ENCODE data around the gene CORO2B.

The CORO2B gene

GRCh38 chr15:68574629-68575028 lies 4.2 kb upstream of the CORO2B start:
- DNase-seq, result no peak

DNA sequence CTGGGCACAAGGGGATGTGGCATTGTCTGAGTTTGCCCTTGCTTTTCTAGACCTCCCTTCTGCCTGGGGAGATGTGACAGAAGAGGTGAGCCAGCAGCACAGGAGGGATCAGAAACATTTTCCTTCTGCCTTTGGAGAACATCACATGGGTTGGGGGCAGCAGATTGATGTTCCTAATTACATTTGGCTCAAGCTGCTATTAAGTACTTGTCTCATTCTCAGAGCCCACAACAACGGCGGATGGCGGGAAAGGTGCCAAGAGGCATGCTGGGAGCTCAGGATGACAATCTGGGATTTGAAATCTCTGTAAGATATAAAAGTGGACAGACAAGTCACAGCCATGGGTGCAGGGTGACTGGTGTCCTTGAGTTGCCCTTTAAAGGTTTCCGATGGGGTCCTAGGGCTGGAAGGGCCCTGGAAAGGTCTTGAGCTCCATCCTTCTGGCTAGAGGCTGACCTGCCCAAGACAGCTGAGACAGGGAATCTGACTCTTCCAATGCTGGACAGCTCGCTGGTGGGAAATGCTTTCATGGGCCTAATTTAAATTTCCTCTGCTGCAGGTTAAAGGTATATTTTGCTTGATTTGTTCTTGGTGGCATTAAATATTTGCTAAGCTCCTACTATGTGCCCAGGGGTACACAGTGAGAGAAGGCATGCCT lies 2.4 kb upstream of the CORO2B start:
- DNase-seq, result no peak

DNA sequence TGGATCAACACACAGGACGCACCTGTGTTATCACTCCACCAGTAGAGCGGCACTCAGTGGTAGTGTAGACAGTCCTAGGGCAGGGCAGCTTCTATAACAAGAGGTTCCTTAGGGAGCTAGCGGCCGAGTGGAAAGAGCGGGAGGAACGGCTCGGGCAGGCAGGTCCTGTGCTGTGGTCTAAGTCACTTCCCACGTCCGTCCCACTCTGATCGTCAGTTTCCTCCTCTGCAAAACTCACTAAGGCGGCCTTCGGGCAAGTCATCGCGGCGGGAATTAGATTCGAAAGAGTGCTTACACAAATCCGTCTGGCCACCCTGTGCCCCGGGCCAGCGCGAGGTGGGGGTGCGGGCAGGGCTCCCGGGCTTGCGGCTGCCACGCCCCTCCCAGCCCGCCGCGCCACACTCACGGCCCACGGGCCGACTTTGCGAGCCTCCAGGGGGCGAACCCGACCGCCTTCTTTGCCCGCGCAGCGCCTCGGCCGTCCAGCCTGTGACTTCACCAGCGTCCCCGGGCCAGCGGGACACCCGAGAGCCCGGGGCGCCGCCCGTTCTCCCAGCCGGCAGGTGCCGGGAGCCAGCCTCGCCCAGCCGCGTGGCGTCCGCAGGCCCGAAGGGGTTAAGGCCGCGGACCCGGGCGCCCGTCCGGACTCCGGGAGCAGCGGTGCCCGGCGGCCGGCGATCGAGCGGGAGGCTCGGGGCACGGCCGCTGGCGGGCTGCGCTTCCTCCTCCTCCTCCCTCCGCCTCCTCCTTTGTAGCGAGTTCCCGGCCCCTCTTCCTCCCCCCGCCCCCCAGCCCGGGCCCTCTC lies 416 bp upstream of the CORO2B start:
- DNase-seq, result no peak

GRCh38 chr15:68580026-68580882 lies 1.5 kb downstream of the CORO2B start:
- DNase-seq, result no peak

- no peak for DNase-seq
These were observed 2.0 kb downstream of the CORO2B start for GRCh38 chr15:68580883-68581155.

DNA sequence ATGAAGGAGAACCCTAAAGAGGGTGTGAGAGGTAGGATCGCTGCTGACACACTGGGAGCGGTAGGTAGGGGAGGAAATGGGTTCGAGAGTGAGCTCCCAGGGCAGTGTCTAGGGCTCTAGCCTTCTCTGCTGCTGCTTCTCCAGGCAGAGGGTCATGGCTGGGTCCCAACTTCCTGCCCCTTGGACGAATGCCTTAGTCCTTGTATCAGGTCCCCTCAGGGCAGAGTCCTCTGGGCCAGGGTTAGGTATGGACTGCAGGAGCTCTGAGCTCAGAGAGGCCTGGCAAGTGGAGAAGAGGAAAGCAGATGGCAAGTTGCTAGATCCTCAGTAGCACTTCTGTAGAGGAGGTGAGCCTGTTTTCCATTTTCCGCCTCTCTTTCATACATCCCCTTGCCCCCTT lies 2.9 kb downstream of the CORO2B start:
- no peak for DNase-seq

DNA sequence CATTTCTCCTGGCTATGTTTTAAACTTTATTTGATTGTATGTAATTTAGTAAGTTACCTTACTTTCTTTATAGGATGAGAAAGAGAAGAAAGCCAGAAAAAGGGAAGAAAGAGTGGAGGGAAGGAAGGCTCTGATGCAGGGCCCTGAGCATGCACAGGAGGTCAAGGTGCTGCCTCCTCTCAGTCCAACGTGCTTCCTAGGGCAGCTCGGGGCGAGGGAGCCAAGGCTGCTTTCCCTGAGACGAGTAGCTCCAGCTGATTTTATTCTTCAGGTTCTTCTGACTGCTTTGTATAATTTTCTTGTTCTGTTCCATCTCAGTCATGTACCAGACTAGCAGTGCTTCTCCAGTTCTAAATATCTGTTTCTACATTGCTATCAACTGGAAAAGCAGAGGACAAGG lies 3.4 kb downstream of the CORO2B start:
- DNase-seq, result no peak

DNA sequence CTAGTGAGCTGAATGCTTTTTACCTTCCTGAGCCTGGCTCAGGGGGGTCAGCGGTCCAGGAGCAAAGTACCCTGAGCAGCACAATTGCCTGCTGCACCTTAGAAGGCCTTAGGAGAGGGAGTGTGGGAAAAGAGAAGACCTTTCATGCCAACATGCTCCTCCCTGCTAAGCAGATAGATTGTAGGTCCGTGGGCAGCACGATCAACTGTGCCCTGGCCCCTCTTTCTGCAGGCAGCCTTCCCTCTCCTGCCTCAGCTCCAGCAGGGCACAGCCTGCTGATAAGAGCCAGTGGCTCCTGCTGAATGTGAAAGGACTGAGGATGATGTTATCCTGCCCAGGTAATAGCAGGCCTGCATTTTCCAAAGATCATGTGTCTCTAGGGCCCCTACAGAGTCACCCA lies 4.1 kb downstream of the CORO2B start:
- DNase-seq, result no peak

DNA sequence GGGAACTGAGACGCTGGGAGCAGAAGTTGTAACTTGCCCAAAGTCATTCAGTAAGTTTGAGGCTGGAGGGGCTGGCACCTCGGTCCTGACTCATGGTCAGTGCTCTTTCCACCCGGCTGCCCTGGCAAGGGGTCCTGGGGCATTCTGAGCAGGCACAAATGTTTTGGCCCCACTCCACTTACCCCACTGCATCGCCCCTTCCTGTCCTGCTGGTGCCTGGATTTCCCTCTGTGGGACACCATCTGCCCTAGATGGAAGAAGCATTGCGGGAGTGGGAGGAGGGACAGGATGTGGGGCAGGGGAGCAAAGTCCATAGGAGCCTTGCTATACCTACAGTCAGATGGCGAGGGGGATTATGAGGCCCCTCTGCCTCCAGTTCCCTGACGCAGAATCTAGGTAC lies 4.5 kb downstream of the CORO2B start:
- DNase-seq, result no peak

DNA sequence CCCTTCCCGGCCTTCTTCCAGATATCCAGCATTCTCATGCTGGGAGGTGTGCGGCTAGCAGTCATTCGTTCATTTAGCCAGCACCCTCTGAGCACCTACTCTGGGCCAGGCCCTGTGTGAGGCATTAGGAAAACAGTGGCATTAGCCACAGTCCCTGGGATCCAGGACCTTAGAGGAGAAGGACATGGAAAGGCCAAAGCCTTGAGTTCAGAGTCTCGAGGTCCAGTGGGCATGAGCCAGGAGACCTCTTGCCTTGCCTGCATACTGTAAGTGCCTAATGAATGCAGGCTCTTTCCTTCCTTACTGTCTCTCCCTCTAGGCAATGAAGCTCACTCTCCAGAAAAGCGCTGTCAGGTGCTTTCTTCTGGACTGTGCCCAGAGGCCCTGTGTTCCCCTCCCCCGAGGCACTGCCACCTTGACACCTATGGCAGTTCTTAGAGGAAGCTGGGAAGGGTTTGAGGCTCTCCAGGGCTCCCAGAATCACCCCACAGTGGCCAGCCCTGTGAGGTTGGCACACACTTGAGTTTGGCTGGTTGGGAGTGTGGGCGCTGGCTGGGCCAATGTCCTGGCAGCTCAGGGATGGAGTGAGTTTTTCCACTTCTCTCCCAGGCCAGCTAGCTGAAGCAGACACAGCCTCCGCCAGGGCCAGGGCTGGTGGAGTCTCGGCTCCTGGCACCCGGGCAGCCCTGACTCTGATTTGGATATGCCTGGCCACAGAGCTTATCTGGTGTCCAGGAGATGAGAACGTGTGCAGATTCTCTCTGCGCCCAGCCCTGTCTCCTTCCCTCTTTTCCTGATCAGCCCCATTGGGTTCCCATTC lies 5.4 kb downstream of the CORO2B start:
- DNase-seq, result no peak

DNA sequence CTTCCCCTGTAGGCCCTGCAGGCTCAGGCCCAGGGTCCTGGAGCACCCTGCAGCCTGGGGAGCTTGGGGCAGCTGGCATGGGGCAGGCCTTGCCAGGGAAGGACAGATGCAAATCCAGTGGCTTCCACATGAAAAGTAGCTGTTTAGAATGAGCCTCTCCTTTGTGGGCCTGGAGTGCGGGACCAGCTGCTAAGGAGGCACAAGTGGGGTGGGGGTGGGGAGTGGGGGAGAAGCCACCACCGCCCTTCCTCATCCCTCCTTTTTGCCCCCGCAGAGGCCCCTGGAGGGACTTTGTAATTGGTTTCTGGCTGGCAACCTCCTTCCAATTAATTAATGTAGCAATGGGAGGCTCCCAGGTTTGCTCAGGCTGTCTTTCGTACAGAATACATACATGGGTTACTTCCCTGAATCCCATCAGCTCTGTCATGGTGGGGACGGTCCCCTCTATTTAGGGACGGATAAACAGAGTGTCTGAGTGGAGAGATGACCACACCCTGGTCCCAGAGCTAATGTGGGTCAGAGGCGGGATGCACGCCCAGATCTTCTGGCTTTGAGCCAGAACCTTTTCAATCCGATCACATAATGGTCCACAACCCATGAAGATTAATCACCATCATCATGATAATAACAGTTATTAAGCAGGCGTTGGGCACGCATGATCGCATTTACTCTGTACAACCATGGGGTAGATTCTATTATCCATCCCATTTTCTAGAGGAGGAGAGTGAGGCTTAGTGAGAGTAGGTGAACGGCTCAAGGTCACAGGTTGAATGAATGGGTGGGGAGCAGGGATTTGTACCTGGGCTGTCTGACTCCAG lies 6.2 kb downstream of the CORO2B start:
- DNase-seq, result no peak

DNA sequence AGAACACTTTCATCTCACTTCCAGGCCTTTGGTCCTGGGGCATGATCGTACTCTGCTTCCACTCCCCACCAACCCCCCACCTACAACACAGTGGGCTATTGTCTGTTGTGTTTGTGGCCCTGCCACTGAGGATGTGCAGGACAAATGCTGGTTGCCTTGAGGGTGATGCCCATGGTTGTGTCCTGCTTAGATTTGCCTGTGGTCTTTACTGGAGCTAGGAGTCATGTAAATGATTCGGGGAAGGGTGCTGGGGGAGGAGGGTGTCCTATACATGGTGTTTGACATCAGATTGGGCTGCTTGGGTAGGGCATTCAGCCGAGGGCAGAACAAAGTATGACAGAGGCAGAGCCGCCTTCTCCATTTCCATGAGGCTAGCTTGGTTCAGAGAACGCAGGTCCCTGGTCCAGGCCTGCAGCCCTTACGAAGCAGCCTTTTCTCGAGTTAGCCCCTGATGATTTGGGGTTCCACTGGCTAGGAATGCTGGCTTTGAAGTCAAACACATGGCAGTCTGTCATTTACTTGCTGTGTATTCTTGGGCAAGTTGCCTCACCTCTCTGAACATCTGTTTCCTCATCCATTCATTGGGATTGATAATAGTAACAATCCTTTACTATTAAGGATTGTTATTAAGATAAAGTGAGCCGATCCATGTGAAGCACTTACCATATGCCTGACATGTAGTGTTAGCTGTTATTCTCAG lies 6.9 kb downstream of the CORO2B start:
- DNase-seq, result no peak

DNA sequence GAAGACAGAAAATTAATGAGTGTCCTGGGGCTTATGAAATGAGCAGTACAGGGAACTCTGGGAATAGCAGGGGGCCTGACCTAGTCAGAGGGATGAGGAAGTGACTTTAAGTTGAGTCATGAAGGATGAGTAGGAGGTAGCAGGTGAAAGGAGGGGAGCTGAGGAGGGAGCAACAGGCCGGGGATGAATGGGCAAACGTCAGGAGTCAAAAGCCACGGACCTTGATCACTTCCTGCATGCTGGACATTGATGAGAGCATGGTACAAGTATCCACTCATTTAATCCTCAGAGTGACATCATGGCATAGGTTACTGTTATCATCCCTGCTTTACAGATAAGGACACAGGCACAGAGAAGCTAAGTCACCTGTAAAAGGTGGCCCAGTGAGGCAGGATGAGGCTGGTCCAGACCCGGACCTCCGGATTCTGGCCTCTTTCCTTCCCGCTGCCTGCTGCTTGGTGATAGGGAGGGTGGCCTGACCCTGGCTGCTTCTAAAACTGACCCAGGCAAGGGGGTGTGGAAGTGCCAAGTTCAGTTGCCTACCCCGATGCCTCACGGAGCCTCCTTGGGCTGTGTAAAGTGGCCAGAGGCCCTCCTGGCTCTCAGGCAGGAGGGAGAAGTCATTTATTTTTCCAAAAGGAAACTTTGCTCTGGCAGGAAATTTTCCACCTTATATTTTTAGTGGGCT lies 7.6 kb downstream of the CORO2B start:
- DNase-seq, result no peak

DNA sequence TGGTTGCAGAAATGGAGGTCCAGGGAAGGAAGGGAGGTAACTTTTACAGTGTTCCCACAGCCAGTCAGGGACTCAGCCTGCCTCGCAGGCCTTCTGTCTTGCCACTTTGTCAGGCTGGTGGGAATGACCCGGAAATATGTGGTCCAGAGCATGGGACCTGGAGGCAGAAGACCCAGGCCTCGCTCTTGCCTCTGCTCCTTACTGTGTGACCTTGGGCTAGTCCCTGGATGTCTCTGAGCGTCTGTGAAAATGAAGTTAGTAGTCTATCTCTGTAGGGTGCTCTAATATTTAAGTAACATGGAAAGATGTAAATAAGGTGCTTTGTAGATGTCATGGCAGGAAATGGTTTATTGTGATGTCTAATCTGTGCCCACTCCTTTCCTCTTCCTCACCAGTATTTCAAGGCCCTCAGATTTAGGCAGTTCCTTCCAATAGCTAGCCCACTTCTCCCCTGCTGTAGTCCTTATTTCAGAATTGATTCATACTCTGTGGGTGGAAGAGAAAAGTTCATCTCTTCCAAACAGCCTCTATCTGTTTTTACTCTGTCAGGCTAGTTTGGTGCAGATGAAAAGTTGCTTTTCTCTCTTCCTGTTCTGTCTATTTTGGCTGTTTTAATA lies 9.1 kb downstream of the CORO2B start:
- no peak for DNase-seq

DNA sequence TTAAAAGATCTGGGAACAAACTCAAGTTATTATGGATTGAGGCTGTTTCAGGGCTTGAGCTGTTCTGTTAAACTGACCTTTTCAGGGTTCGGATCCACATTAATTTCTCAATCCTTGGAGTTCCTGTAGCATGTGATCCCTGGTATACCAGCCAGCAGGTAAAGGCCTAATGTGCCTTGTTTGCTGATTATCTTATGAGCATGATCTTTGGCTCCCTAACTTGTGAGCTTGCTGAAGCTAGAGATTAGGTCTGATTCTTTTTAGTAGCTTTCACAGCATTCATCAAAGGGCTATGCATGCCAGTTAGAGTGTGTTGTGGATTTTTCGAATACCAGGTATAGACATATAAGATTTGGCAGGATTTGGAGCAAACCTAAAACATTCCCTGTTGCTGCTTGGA lies 10.3 kb downstream of the CORO2B start:
- DNase-seq, result no peak

GRCh38 chr15:68589783-68590710 lies 11.3 kb downstream of the CORO2B start:
- no peak for DNase-seq

- DNase-seq, result no peak
These were observed 12.1 kb downstream of the CORO2B start for GRCh38 chr15:68590721-68591389.

DNA sequence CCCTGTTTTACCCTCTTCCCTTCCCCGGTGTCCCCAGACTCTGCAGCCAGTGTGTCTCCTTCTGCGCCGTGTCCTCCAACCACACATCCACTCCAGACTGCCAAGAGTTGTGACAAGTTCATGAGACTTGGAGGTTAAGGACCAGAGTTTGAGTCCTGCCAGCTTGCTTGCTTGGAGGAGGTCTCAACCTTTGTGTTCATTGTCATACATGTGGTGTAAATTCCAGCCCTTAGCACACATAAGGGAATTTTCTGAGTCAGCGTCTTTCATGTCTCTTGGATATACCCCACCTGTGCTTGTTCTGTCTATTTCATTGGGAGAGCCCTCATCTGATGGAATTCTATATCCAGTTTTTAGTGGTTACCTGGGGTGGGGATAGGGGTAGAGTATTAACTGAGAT lies 13.3 kb downstream of the CORO2B start:
- no peak for DNase-seq

DNA sequence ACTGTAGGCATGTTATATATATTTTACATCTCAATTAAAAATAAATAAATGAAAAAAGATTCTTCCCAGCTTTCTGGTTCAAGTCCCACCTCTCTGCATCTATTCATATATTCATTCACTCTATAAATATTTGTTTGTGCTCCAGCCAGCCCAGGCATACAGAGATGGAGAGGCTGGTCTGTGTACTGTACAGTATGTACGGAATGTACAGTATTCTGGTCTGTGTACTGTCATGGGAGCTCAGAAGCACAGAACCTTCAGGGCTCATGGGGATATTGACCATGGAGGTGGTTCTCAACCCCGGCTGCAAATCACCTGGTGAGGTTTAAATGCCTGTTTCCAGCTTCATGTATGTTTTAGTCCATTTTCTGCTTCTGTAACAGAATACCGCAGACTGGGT lies 13.8 kb downstream of the CORO2B start:
- no peak for DNase-seq
